Astrocyte (in vitro differentiated cells and primary cell): ENCODE measurements around the gene RPL6. TPM values are rescaled to one million over a fixed set of nuclear protein-coding genes. Genes with fewer than 3 reads are reported as not detected.
"Not testable (repeated sequence)": the region's sequence is repeated elsewhere in the genome, so short reads cannot be mapped to it uniquely, and the experiment has no call there.

Experiments used
- DNase-seq: peaks from one replicate; pipeline ENCODE4 v3.0.0-alpha.2; 2010; ENCODE audit warnings: low read depth
- FAIRE-seq: peaks from 2 replicates; lab custom pipeline; 2011; peaks lifted over from hg19 to GRCh38; lab: Jason Lieb, UNC
- H2AFZ ChIP-seq: 2 replicates; pipeline ENCODE4 v1.6.0; 2012; ENCODE audit warnings: low read depth, low read length, inconsistent platforms
- H3K27ac ChIP-seq: 2 replicates; pipeline ENCODE4 v1.5.1; 2011; ENCODE audit warnings: low read depth, low read length, inconsistent platforms
- H3K27me3 ChIP-seq: 2 replicates; pipeline ENCODE4 v1.6.0; 2011; ENCODE audit warnings: low read length, inconsistent platforms; ENCODE audit not compliant: insufficient read depth
- H3K36me3 ChIP-seq: 2 replicates; pipeline ENCODE4 v1.5.1; 2011; ENCODE audit warnings: low read length, inconsistent platforms; ENCODE audit not compliant: insufficient read depth
- H3K4me1 ChIP-seq: 2 replicates; pipeline ENCODE4 v1.5.1; 2011; ENCODE audit warnings: low read length, inconsistent platforms; ENCODE audit not compliant: insufficient read depth
- H3K4me2 ChIP-seq: 2 replicates; pipeline ENCODE4 v1.6.0; 2012; ENCODE audit warnings: low read length, inconsistent platforms
- H3K4me3 ChIP-seq: 2 replicates; pipeline ENCODE4 v1.5.1; 2011; ENCODE audit warnings: low read depth, mild to moderate bottlenecking, low read length, inconsistent platforms; ENCODE audit not compliant: insufficient read depth
- H3K79me2 ChIP-seq: 2 replicates; pipeline ENCODE4 v1.6.0; 2012; ENCODE audit warnings: mild to moderate bottlenecking, low read length, inconsistent platforms; ENCODE audit not compliant: insufficient read depth
- H3K9ac ChIP-seq: 2 replicates; pipeline ENCODE4 v1.6.0; 2012; ENCODE audit warnings: mild to moderate bottlenecking, low read length, inconsistent platforms
- H3K9me3 ChIP-seq: 2 replicates; pipeline ENCODE4 v1.5.1; 2012; ENCODE audit warnings: low read depth, mild to moderate bottlenecking, low read length, inconsistent platforms; ENCODE audit not compliant: insufficient read depth
- H4K20me1 ChIP-seq: 2 replicates; pipeline ENCODE4 v1.6.0; 2012; ENCODE audit warnings: low read length, inconsistent platforms; ENCODE audit not compliant: insufficient read depth
- H3K27ac Mint-ChIP-seq: one replicate; pipeline ENCODE4 v1.8.0; 2021; ENCODE audit warnings: mild to moderate bottlenecking, mixed read lengths; ENCODE audit not compliant: unreplicated experiment
- H3K27me3 Mint-ChIP-seq: one replicate; pipeline ENCODE4 v1.8.0; 2021; ENCODE audit warnings: low read depth, mixed read lengths; ENCODE audit not compliant: unreplicated experiment
- H3K36me3 Mint-ChIP-seq: one replicate; pipeline ENCODE4 v1.8.0; 2021; ENCODE audit warnings: low read depth, mixed read lengths; ENCODE audit not compliant: unreplicated experiment
- H3K4me1 Mint-ChIP-seq: one replicate; pipeline ENCODE4 v1.8.0; 2021; ENCODE audit warnings: low read depth, mixed read lengths; ENCODE audit not compliant: unreplicated experiment
- H3K4me3 Mint-ChIP-seq: one replicate; pipeline ENCODE4 v1.8.0; 2021; ENCODE audit warnings: mild to moderate bottlenecking, moderate library complexity, mixed read lengths; ENCODE audit not compliant: unreplicated experiment
- H3K9me3 Mint-ChIP-seq: one replicate; pipeline ENCODE4 v1.8.0; 2021; ENCODE audit warnings: mild to moderate bottlenecking, mixed read lengths; ENCODE audit not compliant: unreplicated experiment
- CTCF ChIP-seq: IDR thresholded peaks from 2 replicates; pipeline ENCODE4 v1.5.1; 2011; ENCODE audit warnings: low read depth, mild to moderate bottlenecking, inconsistent platforms, low read length, moderate library complexity; ENCODE audit not compliant: insufficient read depth
- EZH2 ChIP-seq: IDR thresholded peaks from 2 replicates; pipeline ENCODE4 v1.6.1; 2012; ENCODE audit warnings: mild to moderate bottlenecking, low read length, inconsistent platforms; ENCODE audit not compliant: insufficient read depth
- total RNA-seq: library from RNA; stranded (reverse); gene quantifications from 2 replicates; pipeline ENCODE4 v1.2.1, GENCODE V29; 2021

RPL6 gene
- total RNA-seq, 1 donor from 2014 or later = 1,136 TPM

- Mint-ChIP-seq H3K27ac (no peak overlapping the region), H3K27me3 (no peaks in the 10 kb centered on the region), H3K9me3 (no peaks in the 10 kb centered on the region), H3K4me1 (no peaks in the 10 kb centered on the region), H3K36me3 (peaks cover 20% of the 10 kb centered on the region), H3K4me3 (no peak overlapping the region)
- FAIRE-seq (no peak), DNase-seq (no peak)
- Histone ChIP-seq H3K79me2 (peaks cover 5% of the 10 kb centered on the region), H4K20me1 (peaks cover under 1% of the 10 kb centered on the region), H3K4me2 (no peak overlapping the region), H3K27me3 (no peaks in the 10 kb centered on the region), H3K27ac (no peak overlapping the region), H3K4me3 (no peak overlapping the region), H3K9me3 (no peaks in the 10 kb centered on the region), H2AFZ (no peak overlapping the region), H3K9ac (no peak overlapping the region), H3K4me1 (no peaks in the 10 kb centered on the region), H3K36me3 (peaks cover 29% of the 10 kb centered on the region)
- TF ChIP-seq CTCF (no peak), EZH2 (no peak)
Observed at GRCh38 chr12:112458330-112458729, 48.9 kb upstream of the RPL6 start.

- peaks cover 32% of the 10 kb centered on the region for H3K36me3 ChIP-seq
- not testable (repeated sequence) for H3K27me3 ChIP-seq, H3K4me3 ChIP-seq, H3K4me2 ChIP-seq, H3K79me2 ChIP-seq, DNase-seq, H3K4me3 Mint-ChIP-seq, H3K9me3 ChIP-seq, H3K27ac Mint-ChIP-seq, H3K27ac ChIP-seq, H4K20me1 ChIP-seq, FAIRE-seq, H3K9me3 Mint-ChIP-seq, H3K9ac ChIP-seq, H3K27me3 Mint-ChIP-seq, H3K4me1 Mint-ChIP-seq, H3K4me1 ChIP-seq, H2AFZ ChIP-seq
- peaks cover 20% of the 10 kb centered on the region for H3K36me3 Mint-ChIP-seq
Observed at GRCh38 chr12:112457142-112457541, 47.7 kb upstream of the RPL6 start.

- DNase-seq (no peak), FAIRE-seq (no peak)
- H3K79me2 ChIP-seq = peaks cover 2% of the 10 kb centered on the region
- Mint-ChIP-seq H3K27ac (no peak overlapping the region), H3K36me3 (peaks cover 20% of the 10 kb centered on the region), H3K4me3 (no peak overlapping the region), H3K9me3 (no peaks in the 10 kb centered on the region), H3K27me3 (no peaks in the 10 kb centered on the region), H3K4me1 (no peaks in the 10 kb centered on the region)
- no peaks in the 10 kb centered on the region for H3K27me3 ChIP-seq
- no peak overlapping the region for H3K9ac ChIP-seq
- no peak overlapping the region for H3K4me3 ChIP-seq
- no peaks in the 10 kb centered on the region for H3K9me3 ChIP-seq
- H4K20me1 ChIP-seq = peaks cover 9% of the 10 kb centered on the region
- H2AFZ ChIP-seq = no peak overlapping the region
- H3K36me3 ChIP-seq = peaks cover 36% of the 10 kb centered on the region
- H3K27ac ChIP-seq = no peak overlapping the region
- TF ChIP-seq CTCF (no peak), EZH2 (no peak)
- H3K4me2 ChIP-seq = no peak overlapping the region
- H3K4me1 ChIP-seq = no peaks in the 10 kb centered on the region
Observed at GRCh38 chr12:112456029-112456428, 46.6 kb upstream of the RPL6 start.
